Upper lobe of left lung (tissue), 4 donors: Measurements from ENCODE around the gene DIRAS1.

Source experiments
- CTCF ChIP-seq, 6 experiments: fragments of 450-650 bp in 4 of 6; fragments of 200-600 bp in 2 of 6; sonication (generic) in 2 of 6; IDR thresholded peaks; one replicate each; pipeline ENCODE4 v1.5.1; 2016 to 2019; ENCODE audit warnings: antibody characterized with exemption in 6 of 6
- POLR2A ChIP-seq, 4 donors: fragments of 450-650 bp; IDR thresholded peaks; one replicate each; pipeline ENCODE4 v1.5.1; 2016 to 2017; ENCODE audit warnings: antibody characterized with exemption in 4 of 4, mild to moderate bottlenecking in 2 of 4
- POLR2AphosphoS5 ChIP-seq, 2 donors: sonication (generic); formaldehyde crosslinking; IDR thresholded peaks; one replicate each; pipeline ENCODE4 v1.5.1; 2017; ENCODE audit warnings: antibody characterized with exemption in 2 of 2

DNA sequence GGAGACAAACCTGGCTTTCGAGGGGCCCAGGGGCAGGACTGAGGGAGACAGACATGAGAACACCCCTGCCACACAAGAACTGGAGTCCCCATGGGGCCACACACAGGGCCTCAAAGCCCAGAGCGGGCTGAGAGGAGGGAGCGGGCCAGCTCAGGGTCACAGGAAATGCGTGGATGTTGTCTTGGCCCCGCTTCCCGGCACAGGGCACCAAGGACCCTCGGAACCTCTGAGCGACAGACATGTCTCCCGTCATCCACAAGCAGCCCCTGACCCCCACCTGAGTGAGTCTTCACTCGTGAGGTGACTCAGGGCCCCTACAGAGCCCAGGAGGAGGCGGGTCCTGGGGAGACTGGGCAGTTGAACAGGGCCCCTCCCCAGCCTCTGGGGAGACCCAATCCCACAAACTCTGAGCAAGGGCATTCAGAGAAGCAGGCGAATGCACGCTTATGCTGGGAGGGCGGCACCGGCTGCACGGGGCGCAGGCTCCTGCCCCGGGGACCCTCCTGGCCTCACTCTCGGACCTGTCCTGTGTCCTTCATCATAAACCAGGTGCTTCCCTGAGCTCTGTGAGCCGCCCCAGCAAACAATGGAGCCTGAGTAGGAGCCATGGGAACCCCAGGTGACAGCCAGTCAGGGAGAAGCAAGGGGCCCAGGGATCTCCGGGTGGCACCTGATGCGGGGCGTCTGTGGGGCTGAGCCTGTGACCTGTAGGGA is 41.8 kb upstream of the DIRAS1 start:
- no peak for TF ChIP-seq POLR2A (IDR thresholded peaks at IDR 0.05)
- no peak for TF ChIP-seq CTCF (IDR thresholded peaks at IDR 0.05)
- no peak for TF ChIP-seq POLR2AphosphoS5 (IDR thresholded peaks at IDR 0.05)
